Measurements from ENCODE around the gene TSG101.

TSG101 gene

GRCh38 chr11:18479063-18479462 is 47.7 kb downstream of the TSG101 start:
- TF ChIP-seq PAX5 (IDR thresholded peaks at IDR 0.05; ENCODE audit: insufficient read depth, low read length, severe bottlenecking) (no peak), POLR2AphosphoS5 (IDR thresholded peaks at IDR 0.05; ENCODE audit: low read depth, low read length) (no peak), SPI1 (IDR thresholded peaks at IDR 0.05; ENCODE audit: low read depth, low read length) (no peak), POLR2A (IDR thresholded peaks at IDR 0.05; ENCODE audit: low read depth, low read length) (no peak), TAF1 (IDR thresholded peaks at IDR 0.05; ENCODE audit: low read depth, low read length) (no peak), POU2F2 (IDR thresholded peaks at IDR 0.05; ENCODE audit: low read depth, low read length) (no peak)
- FAIRE-seq: no peak

GRCh38 chr11:18472587-18472986 is 54.2 kb downstream of the TSG101 start:
- TF ChIP-seq TAF1 (IDR thresholded peaks at IDR 0.05; ENCODE audit: low read depth, low read length) (no peak), POLR2A (IDR thresholded peaks at IDR 0.05; ENCODE audit: low read depth, low read length) (no peak), SPI1 (IDR thresholded peaks at IDR 0.05; ENCODE audit: low read depth, low read length) (no peak), POU2F2 (IDR thresholded peaks at IDR 0.05; ENCODE audit: low read depth, low read length) (no peak)
- DNase-seq (ENCODE audit: insufficient read length, low spot score): no peak
- FAIRE-seq: no peak

More at GRCh38 chr11:18479063-18479462, 47.7 kb downstream of the TSG101 start:
- DNase-seq (ENCODE audit: insufficient read length, low spot score): no peak

- FAIRE-seq: no peak
- DNase-seq (ENCODE audit: insufficient read length, low spot score): no peak
- TF ChIP-seq SPI1 (IDR thresholded peaks at IDR 0.05; ENCODE audit: low read depth, low read length) (no peak), PAX5 (IDR thresholded peaks at IDR 0.05; ENCODE audit: insufficient read depth, low read length, severe bottlenecking) (no peak), POLR2AphosphoS5 (IDR thresholded peaks at IDR 0.05; ENCODE audit: low read depth, low read length) (no peak), POLR2A (IDR thresholded peaks at IDR 0.05; ENCODE audit: low read depth, low read length) (no peak), POU2F2 (IDR thresholded peaks at IDR 0.05; ENCODE audit: low read depth, low read length) (no peak), TAF1 (IDR thresholded peaks at IDR 0.05; ENCODE audit: low read depth, low read length) (no peak)
Observed at GRCh38 chr11:18471995-18472394, 54.7 kb downstream of the TSG101 start.

GRCh38 chr11:18468961-18469360 is 57.8 kb downstream of the TSG101 start:
- DNase-seq (ENCODE audit: insufficient read length, low spot score) (no peak), FAIRE-seq (no peak)
- no peak for TF ChIP-seq POU2F2 (IDR thresholded peaks at IDR 0.05; ENCODE audit: low read depth, low read length)
- no peak for TF ChIP-seq TAF1 (IDR thresholded peaks at IDR 0.05; ENCODE audit: low read depth, low read length)

- no peak for DNase-seq (ENCODE audit: insufficient read length, low spot score)
- TF ChIP-seq POU2F2 (IDR thresholded peaks at IDR 0.05; ENCODE audit: low read depth, low read length): no peak
- no peak for TF ChIP-seq POLR2AphosphoS5 (IDR thresholded peaks at IDR 0.05; ENCODE audit: low read depth, low read length)
- TF ChIP-seq SPI1 (IDR thresholded peaks at IDR 0.05; ENCODE audit: low read depth, low read length): no peak
- no peak for TF ChIP-seq TAF1 (IDR thresholded peaks at IDR 0.05; ENCODE audit: low read depth, low read length)
- TF ChIP-seq POLR2A (IDR thresholded peaks at IDR 0.05; ENCODE audit: low read depth, low read length): no peak
- TF ChIP-seq PAX5 (IDR thresholded peaks at IDR 0.05; ENCODE audit: insufficient read depth, low read length, severe bottlenecking): no peak
- FAIRE-seq: no peak
Observed at GRCh38 chr11:18468059-18468458, 58.7 kb downstream of the TSG101 start.

GRCh38 chr11:18466402-18466801 is 60.3 kb downstream of the TSG101 start:
- no peak for DNase-seq (ENCODE audit: insufficient read length, low spot score)
- no peak for TF ChIP-seq TAF1 (IDR thresholded peaks at IDR 0.05; ENCODE audit: low read depth, low read length)
- no peak for TF ChIP-seq POU2F2 (IDR thresholded peaks at IDR 0.05; ENCODE audit: low read depth, low read length)
- no peak for FAIRE-seq

GRCh38 chr11:18463439-18463838 is 63.3 kb downstream of the TSG101 start:
- DNase-seq (ENCODE audit: insufficient read length, low spot score) (no peak), FAIRE-seq (no peak)
- no peak for TF ChIP-seq POLR2A (IDR thresholded peaks at IDR 0.05; ENCODE audit: low read depth, low read length)
- no peak for TF ChIP-seq POLR2AphosphoS5 (IDR thresholded peaks at IDR 0.05; ENCODE audit: low read depth, low read length)
- no peak for TF ChIP-seq SPI1 (IDR thresholded peaks at IDR 0.05; ENCODE audit: low read depth, low read length)
- TF ChIP-seq POU2F2 (IDR thresholded peaks at IDR 0.05; ENCODE audit: low read depth, low read length): no peak
- TF ChIP-seq TAF1 (IDR thresholded peaks at IDR 0.05; ENCODE audit: low read depth, low read length): no peak

- no peak for FAIRE-seq
- no peak for DNase-seq (ENCODE audit: insufficient read length, low spot score)
- TF ChIP-seq POU2F2 (IDR thresholded peaks at IDR 0.05; ENCODE audit: low read depth, low read length) (no peak), POLR2A (IDR thresholded peaks at IDR 0.05; ENCODE audit: low read depth, low read length) (no peak)
Observed at GRCh38 chr11:18461909-18462308, 64.8 kb downstream of the TSG101 start.

- FAIRE-seq (no peak), DNase-seq (ENCODE audit: insufficient read length, low spot score) (no peak)
- TF ChIP-seq POU2F2 (IDR thresholded peaks at IDR 0.05; ENCODE audit: low read depth, low read length) (no peak), POLR2AphosphoS5 (IDR thresholded peaks at IDR 0.05; ENCODE audit: low read depth, low read length) (no peak), PAX5 (IDR thresholded peaks at IDR 0.05; ENCODE audit: insufficient read depth, low read length, severe bottlenecking) (no peak), SPI1 (IDR thresholded peaks at IDR 0.05; ENCODE audit: low read depth, low read length) (no peak), TAF1 (IDR thresholded peaks at IDR 0.05; ENCODE audit: low read depth, low read length) (no peak), POLR2A (IDR thresholded peaks at IDR 0.05; ENCODE audit: low read depth, low read length) (no peak)
Observed at GRCh38 chr11:18459634-18460033, 67.1 kb downstream of the TSG101 start.

- TF ChIP-seq SPI1 (IDR thresholded peaks at IDR 0.05; ENCODE audit: low read depth, low read length) (no peak), PAX5 (IDR thresholded peaks at IDR 0.05; ENCODE audit: insufficient read depth, low read length, severe bottlenecking) (no peak), POLR2A (IDR thresholded peaks at IDR 0.05; ENCODE audit: low read depth, low read length) (no peak), TAF1 (IDR thresholded peaks at IDR 0.05; ENCODE audit: low read depth, low read length) (no peak)
- FAIRE-seq (no peak), DNase-seq (ENCODE audit: insufficient read length, low spot score) (no peak)
Observed at GRCh38 chr11:18457450-18457849, 69.3 kb downstream of the TSG101 start.

- DNase-seq (ENCODE audit: insufficient read length, low spot score): no peak
- no peak for FAIRE-seq
- no peak for TF ChIP-seq POLR2A (IDR thresholded peaks at IDR 0.05; ENCODE audit: low read depth, low read length)
- TF ChIP-seq POU2F2 (IDR thresholded peaks at IDR 0.05; ENCODE audit: low read depth, low read length): no peak
- no peak for TF ChIP-seq PAX5 (IDR thresholded peaks at IDR 0.05; ENCODE audit: insufficient read depth, low read length, severe bottlenecking)
- no peak for TF ChIP-seq TAF1 (IDR thresholded peaks at IDR 0.05; ENCODE audit: low read depth, low read length)
Observed at GRCh38 chr11:18455686-18456372, 70.9 kb downstream of the TSG101 start, which contains the start of gene LDHAL6A. TSS of gene LDHAL6A (plus strand) at chr11:18455856. CDS start at chr11:18456681, 825 bp downstream.
